AG04450 (cell line): Measurements from ENCODE around the gene FBXO27. TPM values are rescaled to one million over a fixed set of nuclear protein-coding genes. Genes with fewer than 3 reads are reported as not detected.

Source experiments
- CTCF ChIA-PET: fragments of 300-600, 350-600 bp; formaldehyde crosslinking; extraction: SDS; loops from one replicate; lab custom pipeline; 2022; ENCODE audit warnings: antibody characterized with exemption, inconsistent platforms; lab: Charles Lee
- POLR2A ChIA-PET: fragments of 350-600 bp; formaldehyde crosslinking; extraction: SDS; loops from one replicate; lab custom pipeline; 2021; ENCODE audit warnings: antibody characterized with exemption, inconsistent platforms; lab: Yijun Ruan, JAX
- DNase-seq: peaks from one replicate; pipeline ENCODE4 v3.0.0-alpha.2; 2011; ENCODE audit warnings: low read depth, low spot score
- H3K27ac ChIP-seq: one replicate; pipeline ENCODE4 v1.5.1; 2012; ENCODE audit warnings: low read depth, low read length, control low read depth
- H3K27me3 ChIP-seq: one replicate; pipeline ENCODE4 v1.6.0; 2012; ENCODE audit warnings: low read length; ENCODE audit not compliant: control insufficient read depth, insufficient read depth
- H3K4me3 ChIP-seq: 2 replicates; pipeline ENCODE4 v1.5.1; 2011; ENCODE audit warnings: mild to moderate bottlenecking, low read depth, low read length, control low read depth
- H3K9me3 ChIP-seq: 2 replicates; pipeline ENCODE4 v1.5.1; 2012; ENCODE audit warnings: low read length; ENCODE audit not compliant: control insufficient read depth, insufficient read depth
- polyA plus RNA-seq: library from polyadenylated mRNA; depleted of rRNA; stranded (reverse); fragments of >200 nt; gene quantifications from 2 replicates; pipeline ENCODE4 v1.2.3, GENCODE V29; 2011
- TF ChIP-seq, protein P1 (sequence below): IDR thresholded peaks from 2 replicates; pipeline ENCODE4 v1.5.1; 2011; ENCODE audit warnings: low read depth, low read length, control low read depth, inconsistent platforms

FBXO27 gene
- polyA plus RNA-seq, 1 experiment, result 2.0 TPM

DNA sequence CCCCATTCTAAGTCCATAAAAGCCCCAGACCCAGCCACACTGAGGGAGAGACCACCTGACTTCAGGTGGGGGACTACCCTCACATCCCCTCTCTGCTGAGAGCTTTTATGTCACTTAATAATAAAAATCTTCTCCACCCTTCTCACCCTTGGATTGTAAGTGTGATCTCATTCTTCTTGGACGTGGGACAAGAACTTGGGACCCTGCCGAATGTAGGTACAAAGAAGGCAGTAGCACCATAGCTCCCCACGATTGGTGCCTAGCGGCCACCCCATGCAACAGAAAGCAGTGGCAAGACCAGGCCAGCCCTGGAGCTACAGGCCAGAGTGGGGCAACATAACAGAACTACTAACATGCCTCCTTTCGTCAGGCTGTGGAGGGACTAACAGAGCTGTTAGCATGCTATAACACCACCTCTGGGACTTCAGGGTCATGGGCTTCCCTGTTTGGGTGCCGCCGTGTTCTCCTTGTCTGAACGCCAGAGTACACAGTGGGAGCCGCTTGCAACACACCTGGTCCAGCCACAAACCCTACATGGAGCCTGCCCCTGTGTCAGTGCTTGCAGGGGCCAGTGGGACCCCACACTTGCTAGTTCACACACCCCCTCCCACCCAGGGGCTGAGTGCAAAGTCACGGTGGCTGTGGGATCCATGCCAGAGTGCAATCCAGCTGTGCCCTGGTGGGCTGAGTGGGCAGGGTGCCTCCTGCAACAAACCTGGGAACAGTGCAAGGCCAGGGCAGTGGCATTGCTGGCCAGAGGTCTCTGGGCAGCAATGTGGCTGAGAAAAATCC is 51.6 kb downstream of the FBXO27 start:
- no peak for DNase-seq
- peaks cover 1% of the 10 kb centered on the region for H3K27me3 ChIP-seq
- no peak overlapping the region for H3K4me3 ChIP-seq
- POLR2A ChIA-PET, result no interaction called here
- H3K9me3 ChIP-seq, result peaks cover 14% of the 10 kb centered on the region
- H3K27ac ChIP-seq, result no peak overlapping the region
- CTCF ChIA-PET, result interaction anchor here (0.6 kb wide), 1 partner anchor 19 kb away, joined by 3 read pairs; no protein-coding TSS in a partner anchor
- TF ChIP-seq, protein P1, sequence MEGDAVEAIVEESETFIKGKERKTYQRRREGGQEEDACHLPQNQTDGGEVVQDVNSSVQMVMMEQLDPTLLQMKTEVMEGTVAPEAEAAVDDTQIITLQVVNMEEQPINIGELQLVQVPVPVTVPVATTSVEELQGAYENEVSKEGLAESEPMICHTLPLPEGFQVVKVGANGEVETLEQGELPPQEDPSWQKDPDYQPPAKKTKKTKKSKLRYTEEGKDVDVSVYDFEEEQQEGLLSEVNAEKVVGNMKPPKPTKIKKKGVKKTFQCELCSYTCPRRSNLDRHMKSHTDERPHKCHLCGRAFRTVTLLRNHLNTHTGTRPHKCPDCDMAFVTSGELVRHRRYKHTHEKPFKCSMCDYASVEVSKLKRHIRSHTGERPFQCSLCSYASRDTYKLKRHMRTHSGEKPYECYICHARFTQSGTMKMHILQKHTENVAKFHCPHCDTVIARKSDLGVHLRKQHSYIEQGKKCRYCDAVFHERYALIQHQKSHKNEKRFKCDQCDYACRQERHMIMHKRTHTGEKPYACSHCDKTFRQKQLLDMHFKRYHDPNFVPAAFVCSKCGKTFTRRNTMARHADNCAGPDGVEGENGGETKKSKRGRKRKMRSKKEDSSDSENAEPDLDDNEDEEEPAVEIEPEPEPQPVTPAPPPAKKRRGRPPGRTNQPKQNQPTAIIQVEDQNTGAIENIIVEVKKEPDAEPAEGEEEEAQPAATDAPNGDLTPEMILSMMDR, result no peak

- ChIA-PET POLR2A (no interaction called here), CTCF (no interaction called here)
- no peak for DNase-seq
- Histone ChIP-seq H3K4me3 (no peak overlapping the region), H3K27ac (no peak overlapping the region), H3K9me3 (peaks cover 9% of the 10 kb centered on the region), H3K27me3 (no peaks in the 10 kb centered on the region)
- TF ChIP-seq, protein P1, result no peak
Measured at GRCh38 chr19:38979812-38980211, 52.5 kb downstream of the FBXO27 start.

DNA sequence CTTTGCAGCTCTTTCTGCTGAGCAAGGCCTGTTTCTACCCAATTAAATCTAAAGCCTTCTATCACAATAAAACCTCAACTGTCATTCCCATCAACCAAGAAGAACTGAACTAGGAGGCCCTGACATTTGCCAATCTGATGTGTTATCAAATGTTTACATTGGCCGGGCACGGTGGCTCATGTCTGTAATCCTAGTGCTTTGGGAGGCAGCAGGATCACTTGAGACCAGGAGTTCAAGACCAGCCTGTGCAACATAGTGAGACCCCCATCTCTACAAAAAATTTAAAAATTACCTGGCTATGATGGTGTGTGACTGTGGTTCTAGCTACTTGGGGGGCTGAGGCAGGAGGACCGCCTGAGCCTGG is 54.0 kb downstream of the FBXO27 start:
- Histone ChIP-seq H3K27me3 (no peaks in the 10 kb centered on the region), H3K27ac (no peak overlapping the region), H3K4me3 (no peak overlapping the region), H3K9me3 (peaks cover 9% of the 10 kb centered on the region)
- DNase-seq, result no peak
- POLR2A ChIA-PET, result no interaction called here
- CTCF ChIA-PET, result interaction anchor here (2.1 kb wide), 1 partner anchor 16 kb away, joined by 11 read pairs; no protein-coding TSS in a partner anchor
- TF ChIP-seq, protein P1, result no peak

DNA sequence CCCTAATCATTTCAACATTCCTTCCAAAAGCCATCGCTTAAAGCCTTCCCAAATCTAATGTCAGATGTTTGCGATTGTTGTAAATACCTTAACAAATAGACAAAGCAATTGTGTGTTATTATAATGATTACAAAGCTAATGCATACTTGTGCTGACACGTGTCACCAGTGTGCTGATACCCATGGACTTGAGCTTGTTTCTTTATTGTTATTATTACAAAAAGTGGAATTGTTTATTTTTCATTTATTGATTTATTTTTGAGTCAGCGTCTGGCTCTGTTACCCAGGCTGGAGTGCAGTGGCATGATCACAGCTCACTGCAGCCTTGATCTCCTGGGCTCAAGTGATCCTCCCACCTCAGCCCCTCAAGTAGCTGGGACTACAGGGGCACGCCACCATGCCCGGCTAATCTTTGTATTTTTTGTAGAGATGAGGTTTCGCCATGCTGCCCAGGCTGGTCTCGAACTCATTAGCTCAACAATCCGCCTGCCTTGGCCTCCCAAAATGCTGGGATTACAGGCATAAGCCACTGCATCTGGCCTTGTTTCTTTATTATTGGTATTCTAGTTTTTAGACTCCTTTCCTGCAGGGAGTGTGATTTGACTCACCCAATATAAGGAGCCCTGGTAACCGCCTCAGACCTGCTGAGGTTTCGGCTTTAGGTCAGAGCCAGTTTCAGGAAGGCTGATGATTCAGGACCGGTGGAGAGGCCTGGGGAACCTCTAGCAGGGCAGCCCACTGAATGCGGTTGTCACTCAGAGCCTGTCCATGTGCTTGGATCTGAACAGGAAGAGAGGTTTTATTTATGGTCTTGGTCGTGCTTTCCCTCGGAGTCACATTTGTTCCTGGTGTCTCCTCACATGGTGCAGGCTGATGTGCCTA is 54.7 kb downstream of the FBXO27 start:
- H3K27ac ChIP-seq, result no peak overlapping the region
- TF ChIP-seq, protein P1, result no peak
- H3K27me3 ChIP-seq, result no peaks in the 10 kb centered on the region
- CTCF ChIA-PET, result interaction anchor here (0.7 to 2.3 kb wide), 6 partner anchors 11 to 148 kb away, joined by 3 to 11 read pairs (median 6); partner anchors contain the start of genes MRPS12 and SARS2
- H3K9me3 ChIP-seq, result peaks cover 9% of the 10 kb centered on the region
- POLR2A ChIA-PET, result no interaction called here
- DNase-seq, result no peak
- no peak overlapping the region for H3K4me3 ChIP-seq
